ENCODE results near the gene FRK. TPM values are rescaled to one million over a fixed set of nuclear protein-coding genes. Genes with fewer than 3 reads are reported as not detected.
"Not testable (repeated sequence)": the region's sequence is repeated elsewhere in the genome, so short reads cannot be mapped to it uniquely, and the experiment has no call there.

The FRK gene
- total and polyA plus RNA-seq, 8 donors: 1.0 to 23.3 (median 6.2) TPM

GRCh38 chr6:116047173-116047933 is 13.3 kb downstream of the FRK start:
- WGBS, 5 donors: 83 to 98% (median 92%) methylated on average over 3 of the region's 3 CpGs
- intact Hi-C loops (cut with DNase I; ENCODE audit: low total_unique reads): no loop called here
- H3K27ac ChIP-seq: peak overlapping the region in 1 of 5 donors; percentile 9
- peak in 1 of 2 donors; percentile 21 for DNase-seq
- H3K27me3 ChIP-seq: no peaks in the 10 kb centered on the region
- no peak for TF ChIP-seq CTCF (IDR thresholded peaks at IDR 0.05)
- TF ChIP-seq POLR2AphosphoS5 (IDR thresholded peaks at IDR 0.05): peak in 1 of 3 donors; percentile 9
- H3K36me3 ChIP-seq: no peaks in the 10 kb centered on the region
- no peaks in the 10 kb centered on the region for H3K9me3 ChIP-seq
- no peak overlapping the region for H3K4me3 ChIP-seq
- no peaks in the 10 kb centered on the region for H3K4me1 ChIP-seq

- Histone ChIP-seq H3K4me3 (no peak overlapping the region), H3K4me1 (no peaks in the 10 kb centered on the region), H3K9me3 (peaks cover 0 to 3% (median 0%) of the 10 kb centered on the region in 4 donors), H3K27me3 (no peaks in the 10 kb centered on the region), H3K27ac (no peak overlapping the region), H3K36me3 (no peaks in the 10 kb centered on the region)
- intact Hi-C loops (cut with DNase I; ENCODE audit: low total_unique reads): no loop called here
- WGBS, 5 donors: 0% methylated on average over 1 of the region's 1 CpG
- no peak for DNase-seq
- TF ChIP-seq EP300 (IDR thresholded peaks at IDR 0.05) (no peak), POLR2AphosphoS5 (IDR thresholded peaks at IDR 0.05) (no peak), CTCF (IDR thresholded peaks at IDR 0.05) (no peak), POLR2A (IDR thresholded peaks at IDR 0.05) (no peak)
These were observed 14.0 kb downstream of the FRK start for GRCh38 chr6:116046737-116047136.

GRCh38 chr6:116046272-116046671 is 14.4 kb downstream of the FRK start:
- H3K27ac ChIP-seq; H3K27me3 ChIP-seq; H3K9me3 ChIP-seq; DNase-seq; H3K4me1 ChIP-seq; H3K4me3 ChIP-seq; H3K36me3 ChIP-seq; intact Hi-C loops (cut with DNase I; ENCODE audit: low total_unique reads): not testable (repeated sequence)

- Histone ChIP-seq H3K27me3 (no peaks in the 10 kb centered on the region), H3K27ac (no peak overlapping the region), H3K9me3 (peaks cover 0 to 3% (median 0%) of the 10 kb centered on the region in 4 donors), H3K4me1 (no peaks in the 10 kb centered on the region), H3K4me3 (no peak overlapping the region), H3K36me3 (no peaks in the 10 kb centered on the region)
- intact Hi-C loops (cut with DNase I; ENCODE audit: low total_unique reads): no loop called here
- DNase-seq: no peak
- TF ChIP-seq EP300 (IDR thresholded peaks at IDR 0.05): no peak
- no peak for TF ChIP-seq POLR2AphosphoS5 (IDR thresholded peaks at IDR 0.05)
- TF ChIP-seq POLR2A (IDR thresholded peaks at IDR 0.05): no peak
- 77 to 93% (median 89%) methylated on average over 4 to 5 of the region's 5 CpGs for WGBS, 5 donors
These were observed 18.8 kb downstream of the FRK start for GRCh38 chr6:116041934-116042333.

- 85 to 97% (median 88%) methylated on average over 2 of the region's 2 CpGs for WGBS, 5 donors
- H3K4me1 ChIP-seq: peaks cover 0 to 9% (median 5%) of the 10 kb centered on the region in 4 donors
- H3K36me3 ChIP-seq: no peaks in the 10 kb centered on the region
- H3K27ac ChIP-seq: no peak overlapping the region
- no peak overlapping the region for H3K4me3 ChIP-seq
- H3K9me3 ChIP-seq: peaks cover 0 to 3% (median 0%) of the 10 kb centered on the region in 4 donors
- TF ChIP-seq EP300 (IDR thresholded peaks at IDR 0.05) (no peak), POLR2A (IDR thresholded peaks at IDR 0.05) (no peak), POLR2AphosphoS5 (IDR thresholded peaks at IDR 0.05) (no peak), CTCF (IDR thresholded peaks at IDR 0.05) (no peak)
- H3K27me3 ChIP-seq: no peaks in the 10 kb centered on the region
- DNase-seq: no peak
- intact Hi-C loops (cut with DNase I; ENCODE audit: low total_unique reads): no loop called here
These were observed 19.7 kb downstream of the FRK start for GRCh38 chr6:116040993-116041392.

Data from stomach (tissue), 9 donors.